Endothelial cell of umbilical vein (primary cell): ENCODE results near the gene GNAI1. TPM values are rescaled to one million over a fixed set of nuclear protein-coding genes. Genes with fewer than 3 reads are reported as not detected.

Source experiments
- BruUV-seq: library from RNA; stranded (reverse); fragments of 400-500 nt; replicated peaks from 2 replicates; lab custom pipeline; 2021; lab: Mats Ljungman, UMichigan
- CTCF ChIA-PET: fragments of 300-600, 350-600 bp; sonication (Branson Sonifier 250); formaldehyde crosslinking; loops from one replicate; lab custom pipeline; 2021; ENCODE audit warnings: antibody characterized with exemption, inconsistent platforms; lab: Charles Lee
- POLR2A ChIA-PET: fragments of 300-600, 350-600 bp; sonication (Branson Sonifier 250); formaldehyde crosslinking; loops from one replicate; lab custom pipeline; 2021; ENCODE audit warnings: antibody characterized with exemption, inconsistent platforms; lab: Charles Lee
- DNase-seq: peaks from one replicate; pipeline ENCODE4 v3.0.0-alpha.2; 2011; ENCODE audit warnings: low read depth, low spot score
- FAIRE-seq: peaks from 2 replicates; lab custom pipeline; 2011; peaks lifted over from hg19 to GRCh38; lab: Jason Lieb, UNC
- H2AFZ ChIP-seq: 2 replicates; pipeline ENCODE4 v1.6.0; 2012; ENCODE audit warnings: low read depth, low read length, control low read depth, inconsistent platforms
- H3K27ac ChIP-seq: 2 replicates; pipeline ENCODE4 v1.5.1; 2011; ENCODE audit warnings: low read depth, mild to moderate bottlenecking, control low read depth, low read length, moderate library complexity; ENCODE audit not compliant: insufficient read depth
- H3K27me3 ChIP-seq, 2 experiments: 2 replicates each; pipeline versions ENCODE4 v1.6.0 to v1.6.1; 2011; ENCODE audit warnings: low read length in 2 of 2, mixed read lengths in 1 of 2; ENCODE audit not compliant: control insufficient read depth in 2 of 2, insufficient read depth in 2 of 2
- H3K36me3 ChIP-seq, 2 experiments: 2 replicates in 1 of 2; 3 replicates in 1 of 2; pipeline ENCODE4 v1.5.1; 2011; ENCODE audit warnings: low read length in 2 of 2, mild to moderate bottlenecking in 1 of 2, moderate library complexity in 1 of 2; ENCODE audit not compliant: control insufficient read depth in 2 of 2, insufficient read depth in 2 of 2; ENCODE audit errors: extremely low read depth in 1 of 2
- H3K4me1 ChIP-seq: 3 replicates; pipeline ENCODE4 v1.5.1; 2011; ENCODE audit warnings: mild to moderate bottlenecking, low read length; ENCODE audit not compliant: control insufficient read depth, insufficient read depth; ENCODE audit errors: extremely low read depth
- H3K4me2 ChIP-seq: 2 replicates; pipeline ENCODE4 v1.6.1; 2011; ENCODE audit warnings: low read length, control low read depth, mixed read lengths; ENCODE audit not compliant: insufficient read depth
- H3K4me3 ChIP-seq, 3 experiments: fragments of 200-600 bp in 1 of 3; sonication (generic), shearing (Covaris generic) in 1 of 3; replicated peaks in 1 of 3; 2 replicates each; pipeline ENCODE4 v1.5.1; 2011 to 2016; ENCODE audit warnings: control low read depth in 3 of 3, low read length in 3 of 3, mild to moderate bottlenecking in 2 of 3, inconsistent platforms in 1 of 3, low read depth in 1 of 3, moderate library complexity in 1 of 3; ENCODE audit not compliant: insufficient read depth in 1 of 3
- H3K79me2 ChIP-seq: 2 replicates; pipeline ENCODE4 v1.6.0; 2012; ENCODE audit warnings: low read length, inconsistent platforms; ENCODE audit not compliant: control insufficient read depth, insufficient read depth
- H3K9ac ChIP-seq: replicated peaks from 2 replicates; pipeline ENCODE3; 2011; ENCODE audit warnings: low read length, control low read depth; ENCODE audit not compliant: insufficient read depth; ENCODE audit errors: extremely low read depth
- H3K9me1 ChIP-seq: replicated peaks from 3 replicates; pipeline ENCODE4 v1.6.0; 2011; ENCODE audit warnings: mild to moderate bottlenecking, low read length; ENCODE audit not compliant: control insufficient read depth, insufficient read depth; ENCODE audit errors: extremely low read depth
- H3K9me3 ChIP-seq: replicated peaks from 2 replicates; pipeline ENCODE4 v1.5.1; 2012; ENCODE audit warnings: low read length, inconsistent platforms; ENCODE audit not compliant: control insufficient read depth, insufficient read depth
- H4K20me1 ChIP-seq: replicated peaks from 2 replicates; pipeline ENCODE3; 2011; ENCODE audit warnings: mild to moderate bottlenecking, low read length; ENCODE audit not compliant: control insufficient read depth, insufficient read depth; ENCODE audit errors: extremely low read depth
- CTCF ChIP-seq, 2 donors: IDR thresholded peaks; 1 replicate in 1 of 2; 2 replicates in 1 of 2; pipeline ENCODE4 v1.5.1; 2011; ENCODE audit warnings: low read length in 2 of 2, mild to moderate bottlenecking in 2 of 2, moderate library complexity in 2 of 2, control low read depth in 1 of 2, inconsistent platforms in 1 of 2, low read depth in 1 of 2; ENCODE audit not compliant: insufficient read depth in 1 of 2; ENCODE audit errors: extremely low read depth in 1 of 2
- EZH2 ChIP-seq: IDR thresholded peaks from 2 replicates; pipeline ENCODE4 v1.6.1; 2012; ENCODE audit warnings: borderline replicate concordance, low read depth, mild to moderate bottlenecking, moderate library complexity, low read length, inconsistent platforms; ENCODE audit not compliant: severe bottlenecking
- FOS ChIP-seq: IDR thresholded peaks from 2 replicates; pipeline ENCODE4 v1.6.1; 2011; ENCODE audit warnings: mild to moderate bottlenecking, low read length, moderate library complexity, borderline replicate concordance; ENCODE audit not compliant: insufficient read depth
- GATA2 ChIP-seq: IDR thresholded peaks from 2 replicates; pipeline ENCODE4 v1.7.0; 2011; ENCODE audit warnings: low read depth, mild to moderate bottlenecking, moderate library complexity, mixed read lengths, low read length; ENCODE audit not compliant: insufficient read length, insufficient read depth
- JUN ChIP-seq: IDR thresholded peaks from 2 replicates; pipeline ENCODE4 v1.6.1; 2011; ENCODE audit warnings: borderline replicate concordance, low read depth; ENCODE audit not compliant: insufficient read length, insufficient read depth
- MYC ChIP-seq: IDR thresholded peaks from one replicate; pipeline ENCODE4 v1.6.1; 2011; ENCODE audit warnings: mild to moderate bottlenecking, low read depth, low read length
- POLR2A ChIP-seq: IDR thresholded peaks from 2 replicates; pipeline ENCODE4 v1.6.1; 2012; ENCODE audit warnings: low read depth, mild to moderate bottlenecking, control low read depth, low read length
- POLR2AphosphoS5 ChIP-seq: IDR thresholded peaks from 2 replicates; pipeline ENCODE4 v1.6.1; 2012; ENCODE audit warnings: low read depth, mild to moderate bottlenecking, control low read depth, low read length, moderate library complexity; ENCODE audit not compliant: insufficient read depth
- dilution Hi-C: fragments of 300-500 bp; cut with MboI; formaldehyde crosslinking; loops from one replicate; pipeline ENCODE4 v1.15.0; 2019; ENCODE audit warnings: low sequenced_read_pairs; ENCODE audit not compliant: extremely low pct_ligation_motif_present
- intact Hi-C: fragments of 100-400 bp; cut with micrococcal nuclease; formaldehyde crosslinking; loops from one replicate; pipeline ENCODE4 v1.10.0; 2022
- polyA plus RNA-seq, 4 experiments: library from polyadenylated mRNA; depleted of rRNA in 3 of 4; stranded (reverse) in 3 of 4; unstranded in 1 of 4; fragments of >200 nt; gene quantifications; 2 replicates each; pipeline versions ENCODE4 v1.2.1 to v1.2.3, GENCODE V29; 2011 to 2012; ENCODE audit warnings: missing spikeins in 1 of 4
- total RNA-seq: library from RNA; stranded (reverse); gene quantifications from 2 replicates; pipeline ENCODE4 v1.2.3, GENCODE V29; 2021
- TF ChIP-seq, protein P1 (sequence below): IDR thresholded peaks from 2 replicates; pipeline ENCODE4 v1.6.1; 2011; ENCODE audit not compliant: insufficient read depth, insufficient read length

GNAI1 gene
- total and polyA plus RNA-seq, 2 donors (not counting 3 experiments of a cell fraction or from before 2014, with no cell fraction given) = 7.5 to 15.0 TPM

DNA sequence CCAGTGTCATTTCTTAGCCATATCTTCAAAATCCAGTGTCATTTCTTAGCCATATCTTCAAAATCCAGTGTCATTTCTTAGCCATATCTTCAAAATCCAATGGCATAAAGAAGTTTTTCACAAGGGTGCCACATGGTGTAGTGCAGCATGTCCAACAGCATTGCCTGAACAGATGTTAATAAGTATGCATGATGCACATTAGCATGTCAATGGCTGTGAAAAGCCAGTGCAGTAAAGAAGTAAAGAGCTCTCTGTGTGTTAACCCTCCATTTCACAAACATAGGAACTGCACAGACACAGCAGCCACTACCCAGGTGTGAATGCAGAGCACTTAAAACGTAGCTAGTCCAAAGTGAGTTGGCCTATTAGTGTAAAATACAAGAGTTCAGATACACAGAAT is 89.8 kb downstream of the GNAI1 start:
- dilution Hi-C loops (no loop called here), intact Hi-C loops (no loop called here)
- H4K20me1 ChIP-seq = no peaks in the 10 kb centered on the region
- H3K9ac ChIP-seq = no peak overlapping the region
- H3K27me3 ChIP-seq = no peaks in the 10 kb centered on the region
- no peaks in the 10 kb centered on the region for H3K4me1 ChIP-seq
- H3K9me3 ChIP-seq = no peaks in the 10 kb centered on the region
- TF ChIP-seq CTCF (IDR thresholded peaks at IDR 0.05; ENCODE audit: extremely low read depth in 1 of 2, insufficient read depth in 1 of 2, low read depth in 1 of 2, low read length in 2 of 2) (no peak), JUN (no peak), EZH2 (no peak), FOS (no peak), POLR2AphosphoS5 (no peak), GATA2 (no peak), MYC (no peak), POLR2A (no peak)
- TF ChIP-seq, protein P1, sequence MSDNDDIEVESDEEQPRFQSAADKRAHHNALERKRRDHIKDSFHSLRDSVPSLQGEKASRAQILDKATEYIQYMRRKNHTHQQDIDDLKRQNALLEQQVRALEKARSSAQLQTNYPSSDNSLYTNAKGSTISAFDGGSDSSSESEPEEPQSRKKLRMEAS = no peak
- no peak overlapping the region for H3K4me2 ChIP-seq
- no TSS peak for BruUV-seq
- H3K4me3 ChIP-seq = no peak overlapping the region
- DNase-seq (no peak), FAIRE-seq (no peak)
- POLR2A ChIA-PET = no interaction called here
- H2AFZ ChIP-seq = no peak overlapping the region
- no peaks in the 10 kb centered on the region for H3K36me3 ChIP-seq
- no peak overlapping the region for H3K27ac ChIP-seq
- H3K79me2 ChIP-seq = no peaks in the 10 kb centered on the region
- H3K9me1 ChIP-seq = no peaks in the 10 kb centered on the region
- CTCF ChIA-PET = interaction anchor here (0.6 to 2.7 kb wide), 4 partner anchors 9 to 168 kb away, joined by 3 to 9 read pairs (median 4); no protein-coding TSS in a partner anchor
